ENCODE measurements around the gene FNBP1L. TPM values are rescaled to one million over a fixed set of nuclear protein-coding genes. Genes with fewer than 3 reads are reported as not detected.

FNBP1L gene
- total and polyA plus RNA-seq, 2 experiments from 2014 or later = 56.3 to 132 TPM

GRCh38 chr1:93408203-93408602, 39.7 kb upstream of the FNBP1L start:
- Histone ChIP-seq H3K4me1 (ENCODE audit: insufficient read depth) (peaks cover 20% of the 10 kb centered on the region), H4K20me1 (replicated peaks; ENCODE audit: insufficient read depth) (no peaks in the 10 kb centered on the region), H3K4me2 (no peak overlapping the region), H3K9me2 (ENCODE audit: insufficient read depth) (no peaks in the 10 kb centered on the region), H2AFZ (no peak overlapping the region), H3K4me3 (no peak overlapping the region), H3K27me3 (ENCODE audit: insufficient read depth) (no peaks in the 10 kb centered on the region), H3F3A (replicated peaks; ENCODE audit: low read depth) (peaks cover 12% of the 10 kb centered on the region; the same call in 1 of the 2 replicates), H3K27ac (ENCODE audit: low read depth) (no peak overlapping the region), H3K79me2 (replicated peaks; ENCODE audit: insufficient read depth) (no peaks in the 10 kb centered on the region), H3K36me3 (ENCODE audit: insufficient read depth) (peaks cover 22% of the 10 kb centered on the region)
- ATAC-seq = no peak
- Mint-ChIP-seq H3K36me3 (ENCODE audit: low read depth) (peaks cover 39% of the 10 kb centered on the region), H3K9me3 (peaks cover 53% of the 10 kb centered on the region), H3K4me3 (no peak overlapping the region), H3K4me1 (peaks cover 21% of the 10 kb centered on the region), H3K27me3 (ENCODE audit: insufficient read depth, low read depth, poor library complexity) (peaks cover 2% of the 10 kb centered on the region), H3K27ac (no peak overlapping the region)
- DNase-seq (ENCODE audit: low spot score) = no peak
- TF ChIP-seq EZH2phosphoT487 (IDR thresholded peaks at IDR 0.05; ENCODE audit: unreplicated experiment) (no peak), JUNB (IDR thresholded peaks at IDR 0.05; ENCODE audit: unreplicated experiment) (no peak), EZH2 (IDR thresholded peaks at IDR 0.05; ENCODE audit: low read depth, unreplicated experiment) (no peak), ZNF114 (CRISPR knock-in tag; IDR thresholded peaks at IDR 0.05) (no peak), ZNF331 (CRISPR knock-in tag; IDR thresholded peaks at IDR 0.05; ENCODE audit: low read depth) (no peak), STAT1 (IDR thresholded peaks at IDR 0.05; ENCODE audit: unreplicated experiment) (no peak), REST (IDR thresholded peaks at IDR 0.05; ENCODE audit: unreplicated experiment) (no peak), ETS1 (IDR thresholded peaks at IDR 0.05) (no peak), ZNF462 (CRISPR knock-in tag; IDR thresholded peaks at IDR 0.05) (no peak), CREB1 (CRISPR knock-in tag; IDR thresholded peaks at IDR 0.05; ENCODE audit: low read depth) (no peak), POLR2AphosphoS5 (IDR thresholded peaks at IDR 0.05; ENCODE audit: low read depth) (no peak), NANOG (IDR thresholded peaks at IDR 0.05; ENCODE audit: borderline replicate concordance) (no peak), CTCF (conservative IDR thresholded peaks at IDR 0.05; ENCODE audit: low read depth in 2 of 2) (no peak)
